ENCODE results near the gene MYMX.

DNA sequence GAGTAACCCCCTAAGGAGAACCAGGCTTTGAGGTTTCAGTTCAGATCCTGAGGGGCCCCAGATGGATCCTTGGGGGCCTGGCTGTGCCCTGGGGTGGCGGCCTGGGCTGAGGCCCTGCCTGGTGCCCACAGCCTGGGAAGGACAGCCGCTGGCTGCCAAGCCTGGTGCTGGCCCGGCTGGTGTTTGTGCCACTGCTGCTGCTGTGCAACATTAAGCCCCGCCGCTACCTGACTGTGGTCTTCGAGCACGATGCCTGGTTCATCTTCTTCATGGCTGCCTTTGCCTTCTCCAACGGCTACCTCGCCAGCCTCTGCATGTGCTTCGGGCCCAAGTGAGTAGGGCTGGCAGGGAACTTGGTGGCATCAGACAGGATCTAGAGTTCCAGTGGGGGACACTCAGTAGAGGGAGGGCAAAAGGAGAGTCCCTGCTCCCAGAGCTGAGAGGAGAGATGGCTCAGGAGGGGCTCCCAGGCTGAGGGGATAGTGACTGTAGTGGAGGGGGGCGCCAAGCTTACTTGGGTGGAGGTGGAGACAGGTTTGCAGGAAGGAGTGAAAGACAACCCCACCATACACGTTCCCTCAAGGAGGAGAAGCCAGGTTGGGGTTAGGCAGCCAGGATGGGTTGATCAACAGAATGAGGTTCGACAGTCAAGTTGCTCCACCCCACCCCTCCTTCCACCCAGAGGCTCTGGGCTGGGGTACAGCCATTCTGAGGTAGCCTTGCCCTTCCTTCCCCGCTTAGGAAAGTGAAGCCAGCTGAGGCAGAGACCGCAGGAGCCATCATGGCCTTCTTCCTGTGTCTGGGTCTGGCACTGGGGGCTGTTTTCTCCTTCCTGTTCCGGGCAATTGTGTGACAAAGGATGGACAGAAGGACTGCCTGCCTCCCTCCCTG, 16.2 kb downstream of the MYMX start:
- TF ChIP-seq, protein P1, sequence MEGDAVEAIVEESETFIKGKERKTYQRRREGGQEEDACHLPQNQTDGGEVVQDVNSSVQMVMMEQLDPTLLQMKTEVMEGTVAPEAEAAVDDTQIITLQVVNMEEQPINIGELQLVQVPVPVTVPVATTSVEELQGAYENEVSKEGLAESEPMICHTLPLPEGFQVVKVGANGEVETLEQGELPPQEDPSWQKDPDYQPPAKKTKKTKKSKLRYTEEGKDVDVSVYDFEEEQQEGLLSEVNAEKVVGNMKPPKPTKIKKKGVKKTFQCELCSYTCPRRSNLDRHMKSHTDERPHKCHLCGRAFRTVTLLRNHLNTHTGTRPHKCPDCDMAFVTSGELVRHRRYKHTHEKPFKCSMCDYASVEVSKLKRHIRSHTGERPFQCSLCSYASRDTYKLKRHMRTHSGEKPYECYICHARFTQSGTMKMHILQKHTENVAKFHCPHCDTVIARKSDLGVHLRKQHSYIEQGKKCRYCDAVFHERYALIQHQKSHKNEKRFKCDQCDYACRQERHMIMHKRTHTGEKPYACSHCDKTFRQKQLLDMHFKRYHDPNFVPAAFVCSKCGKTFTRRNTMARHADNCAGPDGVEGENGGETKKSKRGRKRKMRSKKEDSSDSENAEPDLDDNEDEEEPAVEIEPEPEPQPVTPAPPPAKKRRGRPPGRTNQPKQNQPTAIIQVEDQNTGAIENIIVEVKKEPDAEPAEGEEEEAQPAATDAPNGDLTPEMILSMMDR (IDR thresholded peaks at IDR 0.05), result no peak
- TF ChIP-seq POLR2A (IDR thresholded peaks at IDR 0.05) (no peak), POLR2AphosphoS5 (IDR thresholded peaks at IDR 0.05) (no peak)
